Endodermal cell (in vitro differentiated cells): ENCODE data around the gene PHRF1. TPM values are rescaled to one million over a fixed set of nuclear protein-coding genes. Genes with fewer than 3 reads are reported as not detected.

Source experiments
- DNase-seq: peaks from one replicate; pipeline ENCODE4 v3.0.0-alpha.2; 2017
- H3K27ac ChIP-seq: 2 replicates; pipeline ENCODE4 v1.5.1; 2013; ENCODE audit warnings: mild to moderate bottlenecking, low read depth, low read length, moderate library complexity
- H3K27me3 ChIP-seq: 2 replicates; pipeline ENCODE4 v1.6.1; 2013; ENCODE audit warnings: mild to moderate bottlenecking, low read length, moderate library complexity; ENCODE audit not compliant: insufficient read depth, control insufficient read depth, poor library complexity, severe bottlenecking
- H3K36me3 ChIP-seq: 2 replicates; pipeline ENCODE4 v1.7.0; 2013; ENCODE audit warnings: mild to moderate bottlenecking, low read length, moderate library complexity; ENCODE audit not compliant: control insufficient read depth, insufficient read depth
- H3K4me1 ChIP-seq: one replicate; pipeline ENCODE4 v1.7.0; 2013; ENCODE audit warnings: low read length; ENCODE audit not compliant: control insufficient read depth, insufficient read depth
- H3K4me3 ChIP-seq: 2 replicates; pipeline ENCODE4 v1.5.1; 2013; ENCODE audit warnings: mild to moderate bottlenecking, low read length, moderate library complexity
- H3K9ac ChIP-seq: 2 replicates; pipeline ENCODE4 v1.6.1; 2013; ENCODE audit warnings: mild to moderate bottlenecking, low read length, moderate library complexity; ENCODE audit not compliant: poor library complexity, severe bottlenecking; ENCODE audit errors: extremely low read depth
- H3K9me3 ChIP-seq: 2 replicates; pipeline ENCODE4 v1.6.1; 2013; ENCODE audit warnings: mild to moderate bottlenecking, low read length, moderate library complexity; ENCODE audit not compliant: control insufficient read depth
- H3K27ac Mint-ChIP-seq: 2 replicates; pipeline ENCODE4 v1.8.0; 2020; ENCODE audit warnings: mixed read lengths
- H3K27me3 Mint-ChIP-seq: 2 replicates; pipeline ENCODE4 v1.8.0; 2021; ENCODE audit warnings: mild to moderate bottlenecking, mixed read lengths; ENCODE audit not compliant: insufficient read depth
- H3K36me3 Mint-ChIP-seq: 2 replicates; pipeline ENCODE4 v1.8.0; 2020; ENCODE audit warnings: low read depth, mixed read lengths
- H3K4me1 Mint-ChIP-seq: 2 replicates; pipeline ENCODE4 v1.8.0; 2020; ENCODE audit warnings: mixed read lengths
- H3K4me3 Mint-ChIP-seq: 2 replicates; pipeline ENCODE4 v1.8.0; 2020; ENCODE audit warnings: mild to moderate bottlenecking, moderate library complexity, mixed read lengths
- H3K9me3 Mint-ChIP-seq: 2 replicates; pipeline ENCODE4 v1.8.0; 2020; ENCODE audit warnings: mild to moderate bottlenecking, mixed read lengths
- WGBS, 2 experiments: methylation state at CpG; one replicate each; pipeline versions ENCODE4 v1.1.5 to v1.1.7; 2013; ENCODE audit warnings: missing lambda C conversion rate in 2 of 2, mixed read lengths in 1 of 2; ENCODE audit not compliant: insufficient coverage in 1 of 2, insufficient read length in 1 of 2; 5-methylcytosine and 5-hydroxymethylcytosine counted together
- total RNA-seq, 2 donors: library from RNA; stranded (reverse); fragmentation: NEBNext Ultra II Directional in 1 of 2; extraction: Animal tissue kit (Norgen Biotek cat#: 25700) in 1 of 2; gene quantifications; 2 replicates in 1 of 2; 3 replicates in 1 of 2; pipeline ENCODE4 v1.2.1, GENCODE V29; 2021
- TF ChIP-seq, protein P1 (sequence below): fragments of 200-600 bp; sonication (generic); conservative IDR thresholded peaks from 2 replicates; pipeline ENCODE4 v1.5.0; 2021; ENCODE audit warnings: antibody characterized with exemption, mild to moderate bottlenecking

Gene PHRF1
- total RNA-seq, 2 donors from 2014 or later = 43.4 to 48.0 TPM

DNA sequence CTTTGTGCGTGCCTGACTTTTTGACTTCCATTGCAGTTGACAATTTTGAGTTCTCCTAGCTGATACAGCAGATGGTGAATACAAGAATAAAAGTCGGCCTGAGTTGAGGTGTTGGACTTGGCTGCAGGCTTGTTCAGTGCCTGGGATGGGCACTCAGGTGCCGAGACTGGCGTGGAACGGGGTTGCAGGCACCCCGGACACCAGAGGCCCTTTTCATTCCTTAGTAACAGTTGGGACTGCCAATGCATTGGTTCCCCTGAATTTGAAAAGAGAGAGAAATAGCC is 1.3 kb downstream of the PHRF1 start:
- TF ChIP-seq, protein P1, sequence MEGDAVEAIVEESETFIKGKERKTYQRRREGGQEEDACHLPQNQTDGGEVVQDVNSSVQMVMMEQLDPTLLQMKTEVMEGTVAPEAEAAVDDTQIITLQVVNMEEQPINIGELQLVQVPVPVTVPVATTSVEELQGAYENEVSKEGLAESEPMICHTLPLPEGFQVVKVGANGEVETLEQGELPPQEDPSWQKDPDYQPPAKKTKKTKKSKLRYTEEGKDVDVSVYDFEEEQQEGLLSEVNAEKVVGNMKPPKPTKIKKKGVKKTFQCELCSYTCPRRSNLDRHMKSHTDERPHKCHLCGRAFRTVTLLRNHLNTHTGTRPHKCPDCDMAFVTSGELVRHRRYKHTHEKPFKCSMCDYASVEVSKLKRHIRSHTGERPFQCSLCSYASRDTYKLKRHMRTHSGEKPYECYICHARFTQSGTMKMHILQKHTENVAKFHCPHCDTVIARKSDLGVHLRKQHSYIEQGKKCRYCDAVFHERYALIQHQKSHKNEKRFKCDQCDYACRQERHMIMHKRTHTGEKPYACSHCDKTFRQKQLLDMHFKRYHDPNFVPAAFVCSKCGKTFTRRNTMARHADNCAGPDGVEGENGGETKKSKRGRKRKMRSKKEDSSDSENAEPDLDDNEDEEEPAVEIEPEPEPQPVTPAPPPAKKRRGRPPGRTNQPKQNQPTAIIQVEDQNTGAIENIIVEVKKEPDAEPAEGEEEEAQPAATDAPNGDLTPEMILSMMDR = no peak
- Histone ChIP-seq H3K27ac (no peak overlapping the region), H3K4me3 (peak overlapping the region; percentile 95), H3K9ac (peak overlapping the region; percentile 85), H3K4me1 (peaks cover 26% of the 10 kb centered on the region), H3K36me3 (peaks cover 14% of the 10 kb centered on the region), H3K9me3 (no peaks in the 10 kb centered on the region), H3K27me3 (peaks cover 13% of the 10 kb centered on the region)
- H3K4me1 Mint-ChIP-seq = peaks cover 34% of the 10 kb centered on the region
- peak overlapping the region; percentile 89 for H3K27ac Mint-ChIP-seq
- no peaks in the 10 kb centered on the region for H3K9me3 Mint-ChIP-seq
- peaks cover 22% of the 10 kb centered on the region for H3K27me3 Mint-ChIP-seq
- no peak for DNase-seq
- 84 to 89% methylated on average over 5 to 6 of the region's 6 CpGs for WGBS, 2 experiments
- peaks cover 15% of the 10 kb centered on the region for H3K36me3 Mint-ChIP-seq
- peak overlapping the region; percentile 79 for H3K4me3 Mint-ChIP-seq

DNA sequence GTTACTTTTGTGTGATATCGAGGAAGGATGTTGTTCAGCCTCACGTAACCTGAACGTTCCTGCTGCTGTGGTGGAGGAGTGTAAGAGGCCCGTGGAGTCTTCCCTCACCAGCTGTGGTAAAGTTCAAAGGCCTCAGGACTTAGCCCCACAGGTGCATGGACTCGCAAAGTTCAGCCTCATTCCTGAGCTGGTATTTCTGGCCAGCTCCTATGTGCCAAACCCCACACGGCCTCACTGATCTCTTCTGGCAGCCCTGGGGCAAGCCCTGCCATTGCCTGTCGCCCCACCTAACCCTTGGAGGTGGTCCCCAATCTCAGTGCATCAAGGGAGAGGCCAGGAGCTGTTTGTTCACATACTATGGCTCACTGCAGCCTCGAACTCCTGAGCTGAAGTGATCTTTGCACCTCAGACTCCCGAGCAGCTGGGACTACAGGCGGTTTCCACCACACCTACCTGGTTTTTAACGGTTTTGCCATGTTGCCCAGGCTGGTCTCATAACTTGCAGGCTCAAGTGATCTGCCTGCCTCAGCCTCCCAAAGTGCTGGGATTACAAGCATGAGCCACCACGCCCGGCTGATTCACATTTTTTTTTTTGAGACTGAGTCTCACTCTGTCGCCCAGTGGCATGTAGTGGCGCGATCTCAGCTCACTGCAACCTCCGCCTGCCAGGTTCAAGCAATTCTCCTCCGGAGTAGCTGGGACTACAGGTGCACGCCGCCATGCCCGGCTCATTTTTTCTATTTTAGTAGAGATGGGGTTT is 2.2 kb downstream of the PHRF1 start:
- peaks cover 19% of the 10 kb centered on the region for H3K36me3 ChIP-seq
- H3K4me3 Mint-ChIP-seq = peak overlapping the region; percentile 79
- H3K9me3 ChIP-seq = no peaks in the 10 kb centered on the region
- H3K4me1 Mint-ChIP-seq = peaks cover 34% of the 10 kb centered on the region
- H3K27ac ChIP-seq = no peak overlapping the region
- TF ChIP-seq, protein P1 = no peak
- H3K27ac Mint-ChIP-seq = peak overlapping the region; percentile 17
- no peak for DNase-seq
- H3K9me3 Mint-ChIP-seq = no peaks in the 10 kb centered on the region
- H3K27me3 Mint-ChIP-seq = peaks cover 14% of the 10 kb centered on the region
- H3K9ac ChIP-seq = no peak overlapping the region
- WGBS, 2 experiments = 92 to 97% methylated on average over 16 to 21 of the region's 21 CpGs
- H3K36me3 Mint-ChIP-seq = peaks cover 15% of the 10 kb centered on the region
- H3K4me1 ChIP-seq = peaks cover 26% of the 10 kb centered on the region
- peak overlapping the region; percentile 95 for H3K4me3 ChIP-seq
- H3K27me3 ChIP-seq = peaks cover 13% of the 10 kb centered on the region

DNA sequence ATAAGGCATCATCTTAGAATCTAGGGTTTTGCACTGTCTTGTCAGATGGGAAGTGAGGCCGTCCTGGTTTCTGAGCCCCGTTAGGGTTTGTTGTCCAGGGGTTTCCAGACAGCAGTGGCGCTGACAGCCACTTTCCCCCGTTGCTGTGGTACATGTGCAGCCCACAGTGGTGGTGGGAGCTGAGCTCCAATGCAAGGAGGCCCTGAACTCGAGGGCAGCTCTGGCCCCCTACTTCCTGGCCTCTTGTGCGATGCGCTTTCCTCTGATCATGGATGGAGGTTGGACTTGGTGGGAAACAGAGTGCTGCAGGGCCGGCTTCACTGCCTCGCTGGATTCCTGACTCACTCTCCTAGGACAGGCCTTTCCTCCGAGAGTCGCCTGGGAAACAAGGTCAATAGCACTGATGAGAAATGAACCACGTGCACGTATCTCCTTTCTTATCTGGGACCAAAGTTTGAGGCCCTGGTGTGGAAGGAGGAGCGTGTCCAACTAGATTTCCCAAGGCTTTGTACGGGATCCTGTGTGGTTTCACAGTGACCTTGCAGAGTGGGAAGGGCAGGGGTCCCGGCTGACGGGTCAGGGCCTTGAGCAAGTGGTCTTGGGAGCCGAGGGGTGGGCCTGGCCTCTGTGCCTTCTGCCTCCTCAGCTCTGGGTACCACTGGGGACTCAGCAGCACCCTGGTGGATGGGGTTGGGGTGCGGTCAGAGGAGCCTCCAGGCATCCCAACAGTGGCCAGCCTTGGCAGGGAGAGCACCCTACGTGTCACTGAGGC is 3.7 kb downstream of the PHRF1 start:
- H3K27me3 ChIP-seq = peaks cover 5% of the 10 kb centered on the region
- H3K9ac ChIP-seq = no peak overlapping the region
- peaks cover 22% of the 10 kb centered on the region for H3K36me3 Mint-ChIP-seq
- H3K9me3 Mint-ChIP-seq = no peaks in the 10 kb centered on the region
- H3K27ac ChIP-seq = no peak overlapping the region
- H3K4me1 Mint-ChIP-seq = peaks cover 22% of the 10 kb centered on the region
- H3K4me1 ChIP-seq = peaks cover 16% of the 10 kb centered on the region
- H3K27me3 Mint-ChIP-seq = peaks cover 2% of the 10 kb centered on the region
- H3K4me3 ChIP-seq = no peak overlapping the region
- DNase-seq = peak; percentile 40
- WGBS, 2 experiments = 92 to 94% methylated on average over 18 to 20 of the region's 20 CpGs
- no peak overlapping the region for H3K4me3 Mint-ChIP-seq
- H3K36me3 ChIP-seq = peaks cover 27% of the 10 kb centered on the region
- TF ChIP-seq, protein P1 = no peak
- H3K9me3 ChIP-seq = no peaks in the 10 kb centered on the region
- H3K27ac Mint-ChIP-seq = no peak overlapping the region
